ENCODE measurements around the gene MRPS26. TPM values are rescaled to one million over a fixed set of nuclear protein-coding genes. Genes with fewer than 3 reads are reported as not detected.
"Not testable (repeated sequence)": the region's sequence is repeated elsewhere in the genome, so short reads cannot be mapped to it uniquely, and the experiment has no call there.

Gene MRPS26
- total and polyA plus RNA-seq, 2 donors from 2014 or later, result 39.8 to 109 TPM

GRCh38 chr20:3021327-3021726, 24.5 kb upstream of the MRPS26 start:
- no peaks in the 10 kb centered on the region for H3K27me3 ChIP-seq (ENCODE audit: control insufficient read depth, insufficient read depth, low read length)
- H3K4me3 ChIP-seq (ENCODE audit: low read length in 3 of 3), result no peak overlapping the region
- H3K27ac ChIP-seq (ENCODE audit: low read depth in 2 of 2, low read length in 2 of 2), result no peak overlapping the region
- H3K9me3 ChIP-seq (ENCODE audit: control insufficient read depth in 2 of 3, insufficient read depth in 1 of 3, low read length in 3 of 3), result no peaks in the 10 kb centered on the region
- no peaks in the 10 kb centered on the region for H3K4me1 ChIP-seq (ENCODE audit: control insufficient read depth in 2 of 3, insufficient read depth in 2 of 3, low read depth in 1 of 3, low read length in 3 of 3)
- TF ChIP-seq CTCF (IDR thresholded peaks at IDR 0.05; ENCODE audit: borderline replicate concordance, extremely low read depth, insufficient read depth), result no peak
- no peak overlapping the region for H3K9ac ChIP-seq (ENCODE audit: low read length in 3 of 3)
- H3K36me3 ChIP-seq (ENCODE audit: control insufficient read depth in 2 of 3, insufficient read depth in 3 of 3, low read length in 3 of 3), result peaks cover 7 to 34% (median 28%) of the 10 kb centered on the region in 3 donors
- intact Hi-C loops (cut with DNase I), result no loop called here
- DNase-seq, result no peak
- no peak for FAIRE-seq

- H3K27ac ChIP-seq (ENCODE audit: low read depth in 2 of 2, low read length in 2 of 2), result no peak overlapping the region
- no peaks in the 10 kb centered on the region for H3K27me3 ChIP-seq (ENCODE audit: control insufficient read depth, insufficient read depth, low read length)
- TF ChIP-seq CTCF (IDR thresholded peaks at IDR 0.05; ENCODE audit: borderline replicate concordance, extremely low read depth, insufficient read depth), result no peak
- DNase-seq (no peak), FAIRE-seq (no peak)
- peaks cover 10 to 39% (median 32%) of the 10 kb centered on the region in 3 donors for H3K36me3 ChIP-seq (ENCODE audit: control insufficient read depth in 2 of 3, insufficient read depth in 3 of 3, low read length in 3 of 3)
- H3K4me1 ChIP-seq (ENCODE audit: control insufficient read depth in 2 of 3, insufficient read depth in 2 of 3, low read depth in 1 of 3, low read length in 3 of 3), result no peaks in the 10 kb centered on the region
- intact Hi-C loops (cut with DNase I), result no loop called here
- no peaks in the 10 kb centered on the region for H3K9me3 ChIP-seq (ENCODE audit: control insufficient read depth in 2 of 3, insufficient read depth in 1 of 3, low read length in 3 of 3)
- no peak overlapping the region for H3K9ac ChIP-seq (ENCODE audit: low read length in 3 of 3)
- H3K4me3 ChIP-seq (ENCODE audit: low read length in 3 of 3), result no peak overlapping the region
Observed at GRCh38 chr20:3021777-3022176, 24.1 kb upstream of the MRPS26 start.

GRCh38 chr20:3022559-3023490, 23.0 kb upstream of the MRPS26 start:
- FAIRE-seq; H3K4me1 ChIP-seq (ENCODE audit: control insufficient read depth in 2 of 3, insufficient read depth in 2 of 3, low read depth in 1 of 3, low read length in 3 of 3); H3K27ac ChIP-seq (ENCODE audit: low read depth in 2 of 2, low read length in 2 of 2); H3K4me3 ChIP-seq (ENCODE audit: low read length in 3 of 3); H3K27me3 ChIP-seq (ENCODE audit: control insufficient read depth, insufficient read depth, low read length); intact Hi-C loops (cut with DNase I); DNase-seq; H3K9ac ChIP-seq (ENCODE audit: low read length in 3 of 3); H3K9me3 ChIP-seq (ENCODE audit: control insufficient read depth in 2 of 3, insufficient read depth in 1 of 3, low read length in 3 of 3): not testable (repeated sequence)
- H3K36me3 ChIP-seq (ENCODE audit: control insufficient read depth in 2 of 3, insufficient read depth in 3 of 3, low read length in 3 of 3), result peaks cover 10 to 41% (median 40%) of the 10 kb centered on the region in 3 donors

GRCh38 chr20:3027987-3028386, 17.9 kb upstream of the MRPS26 start:
- H3K4me3 ChIP-seq (ENCODE audit: low read length in 3 of 3), result no peak overlapping the region
- H3K36me3 ChIP-seq (ENCODE audit: control insufficient read depth in 2 of 3, insufficient read depth in 3 of 3, low read length in 3 of 3), result peaks cover 8 to 37% (median 30%) of the 10 kb centered on the region in 3 donors
- no peak overlapping the region for H3K9ac ChIP-seq (ENCODE audit: low read length in 3 of 3)
- H3K27me3 ChIP-seq (ENCODE audit: control insufficient read depth, insufficient read depth, low read length), result no peaks in the 10 kb centered on the region
- no peaks in the 10 kb centered on the region for H3K4me1 ChIP-seq (ENCODE audit: control insufficient read depth in 2 of 3, insufficient read depth in 2 of 3, low read depth in 1 of 3, low read length in 3 of 3)
- no peak overlapping the region for H3K27ac ChIP-seq (ENCODE audit: low read depth in 2 of 2, low read length in 2 of 2)
- no peak for TF ChIP-seq CTCF (IDR thresholded peaks at IDR 0.05; ENCODE audit: borderline replicate concordance, extremely low read depth, insufficient read depth)
- DNase-seq, result no peak
- no peak for FAIRE-seq
- intact Hi-C loops (cut with DNase I), result no loop called here
- H3K9me3 ChIP-seq (ENCODE audit: control insufficient read depth in 2 of 3, insufficient read depth in 1 of 3, low read length in 3 of 3), result no peaks in the 10 kb centered on the region

Data from kidney (tissue), 14 donors.